Measurements from ENCODE around the gene INAFM1. TPM values are rescaled to one million over a fixed set of nuclear protein-coding genes. Genes with fewer than 3 reads are reported as not detected.

Gene INAFM1
- total RNA-seq (ENCODE audit: unreplicated experiment): 65.0 TPM
- long read RNA-seq, transcript INAFM1-201 (1 exons, 1,255 nt): major isoform, 131 of 133 reads
- long read RNA-seq, partial matches to known transcripts: 0 of 133 reads
- long read RNA-seq, other reads (novel, unspliced or antisense): 2 of 133 reads

- peak; percentile 99 for DNase-seq
Observed at GRCh38 chr19:47274071-47274890, at the start of gene INAFM1. Gene INAFM1 (plus strand): TSS chr19:47274885. CDS start chr19:47274920, 35 bp downstream.

GRCh38 chr19:47225746-47226425 lies 48.8 kb upstream of the INAFM1 start:
- peak overlapping the region; percentile 56 for H3K4me3 Mint-ChIP-seq (ENCODE audit: unreplicated experiment)
- peak overlapping the region; percentile 95 for H3K27ac Mint-ChIP-seq (ENCODE audit: unreplicated experiment)
- TF ChIP-seq, protein P1, sequence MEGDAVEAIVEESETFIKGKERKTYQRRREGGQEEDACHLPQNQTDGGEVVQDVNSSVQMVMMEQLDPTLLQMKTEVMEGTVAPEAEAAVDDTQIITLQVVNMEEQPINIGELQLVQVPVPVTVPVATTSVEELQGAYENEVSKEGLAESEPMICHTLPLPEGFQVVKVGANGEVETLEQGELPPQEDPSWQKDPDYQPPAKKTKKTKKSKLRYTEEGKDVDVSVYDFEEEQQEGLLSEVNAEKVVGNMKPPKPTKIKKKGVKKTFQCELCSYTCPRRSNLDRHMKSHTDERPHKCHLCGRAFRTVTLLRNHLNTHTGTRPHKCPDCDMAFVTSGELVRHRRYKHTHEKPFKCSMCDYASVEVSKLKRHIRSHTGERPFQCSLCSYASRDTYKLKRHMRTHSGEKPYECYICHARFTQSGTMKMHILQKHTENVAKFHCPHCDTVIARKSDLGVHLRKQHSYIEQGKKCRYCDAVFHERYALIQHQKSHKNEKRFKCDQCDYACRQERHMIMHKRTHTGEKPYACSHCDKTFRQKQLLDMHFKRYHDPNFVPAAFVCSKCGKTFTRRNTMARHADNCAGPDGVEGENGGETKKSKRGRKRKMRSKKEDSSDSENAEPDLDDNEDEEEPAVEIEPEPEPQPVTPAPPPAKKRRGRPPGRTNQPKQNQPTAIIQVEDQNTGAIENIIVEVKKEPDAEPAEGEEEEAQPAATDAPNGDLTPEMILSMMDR (IDR thresholded peaks at IDR 0.05; ENCODE audit: partially characterized antibody, unreplicated experiment): peak; percentile 54
- H3K4me1 Mint-ChIP-seq (ENCODE audit: low read depth, unreplicated experiment): peaks cover 12% of the 10 kb centered on the region
- H3K9me3 Mint-ChIP-seq (ENCODE audit: unreplicated experiment): peaks cover 10% of the 10 kb centered on the region
- peaks cover 7% of the 10 kb centered on the region for H3K27me3 Mint-ChIP-seq (ENCODE audit: unreplicated experiment)
- peak; percentile 91 for DNase-seq
- no peaks in the 10 kb centered on the region for H3K36me3 Mint-ChIP-seq (ENCODE audit: unreplicated experiment)

More at GRCh38 chr19:47274071-47274890, at the start of gene INAFM1:
- H3K4me3 Mint-ChIP-seq (ENCODE audit: unreplicated experiment): peak within 1 kb of the TSS; percentile 96
- H3K9me3 Mint-ChIP-seq (ENCODE audit: unreplicated experiment): peaks cover 13% of the 10 kb centered on the region
- no peaks in the 10 kb centered on the region for H3K36me3 Mint-ChIP-seq (ENCODE audit: unreplicated experiment)
- H3K27ac Mint-ChIP-seq (ENCODE audit: unreplicated experiment): peak within 1 kb of the TSS; percentile 99
- H3K27me3 Mint-ChIP-seq (ENCODE audit: unreplicated experiment): peaks cover 19% of the 10 kb centered on the region
- TF ChIP-seq, protein P1 (IDR thresholded peaks at IDR 0.05; ENCODE audit: partially characterized antibody, unreplicated experiment): no peak
- peaks cover 23% of the 10 kb centered on the region for H3K4me1 Mint-ChIP-seq (ENCODE audit: low read depth, unreplicated experiment)

GRCh38 chr19:47226426-47227351 lies 48.0 kb upstream of the INAFM1 start:
- Mint-ChIP-seq H3K4me3 (ENCODE audit: unreplicated experiment) (peak overlapping the region; percentile 88), H3K36me3 (ENCODE audit: unreplicated experiment) (no peaks in the 10 kb centered on the region), H3K9me3 (ENCODE audit: unreplicated experiment) (peaks cover 13% of the 10 kb centered on the region), H3K27me3 (ENCODE audit: unreplicated experiment) (peaks cover 11% of the 10 kb centered on the region), H3K4me1 (ENCODE audit: low read depth, unreplicated experiment) (peaks cover 14% of the 10 kb centered on the region), H3K27ac (ENCODE audit: unreplicated experiment) (peak overlapping the region; percentile 97)
- peak; percentile 64 for DNase-seq
- TF ChIP-seq, protein P1 (IDR thresholded peaks at IDR 0.05; ENCODE audit: partially characterized antibody, unreplicated experiment): no peak

GRCh38 chr19:47227352-47228167 lies 47.1 kb upstream of the INAFM1 start:
- Mint-ChIP-seq H3K4me1 (ENCODE audit: low read depth, unreplicated experiment) (peaks cover 13% of the 10 kb centered on the region), H3K27ac (ENCODE audit: unreplicated experiment) (peak overlapping the region; percentile 95), H3K9me3 (ENCODE audit: unreplicated experiment) (peaks cover 19% of the 10 kb centered on the region), H3K36me3 (ENCODE audit: unreplicated experiment) (no peaks in the 10 kb centered on the region), H3K27me3 (ENCODE audit: unreplicated experiment) (peaks cover 11% of the 10 kb centered on the region), H3K4me3 (ENCODE audit: unreplicated experiment) (peak overlapping the region; percentile 78)
- DNase-seq: peak; percentile 92
- TF ChIP-seq, protein P1 (IDR thresholded peaks at IDR 0.05; ENCODE audit: partially characterized antibody, unreplicated experiment): no peak

Measured in glutamatergic neuron (in vitro differentiated cells).